ENCODE results near the gene DIAPH2. TPM values are rescaled to one million over a fixed set of nuclear protein-coding genes. Genes with fewer than 3 reads are reported as not detected.

The DIAPH2 gene
- total and polyA plus RNA-seq, 2 experiments from 2014 or later = 16.2 to 56.6 TPM

DNA sequence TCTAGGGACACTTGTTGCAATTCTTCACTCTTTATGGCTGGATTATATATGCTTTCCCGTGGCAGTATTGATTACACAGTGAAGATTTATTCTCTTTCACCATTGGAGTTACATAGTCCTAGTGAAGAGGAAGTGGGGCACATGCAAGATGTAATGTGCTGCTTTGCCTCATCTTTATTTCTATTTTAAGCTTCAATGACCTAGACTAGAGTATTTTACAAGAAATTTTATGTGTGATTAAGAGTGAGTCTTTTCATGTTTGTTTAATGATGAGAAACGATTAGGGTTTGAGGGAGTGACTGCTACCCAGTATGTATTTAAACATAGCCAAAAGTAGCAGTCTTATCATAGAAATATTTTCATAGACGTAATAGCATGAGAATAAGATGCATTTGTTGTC is 30.8 kb downstream of the DIAPH2 start (continued):
- TF ChIP-seq STAT1 (IDR thresholded peaks at IDR 0.05; ENCODE audit: unreplicated experiment) = no peak

DNA sequence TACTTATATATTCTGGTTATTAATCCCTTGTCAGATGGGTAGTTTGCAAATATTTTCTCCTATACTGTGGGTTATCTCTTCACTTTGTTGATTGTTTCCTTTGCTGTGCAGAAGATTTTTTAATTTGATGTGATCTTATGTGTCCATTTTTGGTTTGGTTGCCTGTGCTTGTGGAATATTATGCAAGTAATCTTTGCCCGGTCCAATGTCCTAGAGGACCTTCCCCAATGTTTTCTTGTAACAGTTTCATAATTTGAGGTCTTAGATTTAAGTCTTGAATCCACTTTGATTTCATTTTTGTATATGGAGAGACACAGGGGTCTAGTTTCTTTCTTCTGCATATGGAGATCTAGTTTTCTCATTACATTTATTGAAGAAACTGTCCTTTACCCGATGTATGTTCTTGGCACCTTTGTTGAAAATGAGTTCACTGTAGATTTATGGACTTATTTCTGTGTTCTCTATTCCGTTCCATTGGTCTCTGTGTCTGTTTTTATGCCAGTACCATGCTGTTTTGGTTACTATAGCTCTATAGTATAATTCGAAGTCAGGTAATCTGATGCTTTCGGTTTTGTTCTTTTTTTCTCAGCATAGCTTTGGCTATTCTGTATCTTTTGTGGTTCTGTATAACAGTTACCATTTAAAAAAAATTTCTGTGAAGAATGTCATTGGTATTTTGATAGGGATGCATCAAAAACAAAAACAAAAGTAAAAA is 34.7 kb downstream of the DIAPH2 start:
- Histone ChIP-seq H3K27me3 (ENCODE audit: insufficient read depth) (no peaks in the 10 kb centered on the region), H3K9me2 (ENCODE audit: insufficient read depth) (no peaks in the 10 kb centered on the region), H3F3A (replicated peaks; ENCODE audit: low read depth) (no peaks in the 10 kb centered on the region), H4K20me1 (replicated peaks; ENCODE audit: insufficient read depth) (no peaks in the 10 kb centered on the region), H3K27ac (ENCODE audit: low read depth) (no peak overlapping the region), H3K36me3 (ENCODE audit: insufficient read depth) (no peaks in the 10 kb centered on the region), H3K4me3 (no peak overlapping the region), H3K79me2 (replicated peaks; ENCODE audit: insufficient read depth) (0 out of 2 replicates have a peak, but pooled peaks cover 8% of the 10 kb centered on the region), H3K4me2 (no peak overlapping the region), H2AFZ (no peak overlapping the region), H3K4me1 (ENCODE audit: insufficient read depth) (peaks cover 5% of the 10 kb centered on the region; the same call in 1 of the 2 replicates)
- Mint-ChIP-seq H3K4me3 (no peak overlapping the region), H3K9me3 (peaks cover 14% of the 10 kb centered on the region; the same call in 2 of the 3 replicates), H3K27me3 (ENCODE audit: insufficient read depth, low read depth, poor library complexity) (no peaks in the 10 kb centered on the region), H3K27ac (no peak overlapping the region), H3K4me1 (peaks cover 4% of the 10 kb centered on the region; the same call in 2 of the 3 replicates), H3K36me3 (ENCODE audit: low read depth) (peaks cover 14% of the 10 kb centered on the region; the same call in 2 of the 3 replicates)
- TF ChIP-seq EZH2 (IDR thresholded peaks at IDR 0.05; ENCODE audit: low read depth, unreplicated experiment) = no peak
- TF ChIP-seq ZNF462 (CRISPR knock-in tag; IDR thresholded peaks at IDR 0.05) = no peak
- TF ChIP-seq EZH2phosphoT487 (IDR thresholded peaks at IDR 0.05; ENCODE audit: unreplicated experiment) = no peak
- no peak for TF ChIP-seq CREB1 (CRISPR knock-in tag; IDR thresholded peaks at IDR 0.05; ENCODE audit: low read depth)
- TF ChIP-seq CTCF (conservative IDR thresholded peaks at IDR 0.05; ENCODE audit: low read depth in 2 of 2) = no peak
- no peak for TF ChIP-seq ZNF114 (CRISPR knock-in tag; IDR thresholded peaks at IDR 0.05)
- TF ChIP-seq, protein P1, sequence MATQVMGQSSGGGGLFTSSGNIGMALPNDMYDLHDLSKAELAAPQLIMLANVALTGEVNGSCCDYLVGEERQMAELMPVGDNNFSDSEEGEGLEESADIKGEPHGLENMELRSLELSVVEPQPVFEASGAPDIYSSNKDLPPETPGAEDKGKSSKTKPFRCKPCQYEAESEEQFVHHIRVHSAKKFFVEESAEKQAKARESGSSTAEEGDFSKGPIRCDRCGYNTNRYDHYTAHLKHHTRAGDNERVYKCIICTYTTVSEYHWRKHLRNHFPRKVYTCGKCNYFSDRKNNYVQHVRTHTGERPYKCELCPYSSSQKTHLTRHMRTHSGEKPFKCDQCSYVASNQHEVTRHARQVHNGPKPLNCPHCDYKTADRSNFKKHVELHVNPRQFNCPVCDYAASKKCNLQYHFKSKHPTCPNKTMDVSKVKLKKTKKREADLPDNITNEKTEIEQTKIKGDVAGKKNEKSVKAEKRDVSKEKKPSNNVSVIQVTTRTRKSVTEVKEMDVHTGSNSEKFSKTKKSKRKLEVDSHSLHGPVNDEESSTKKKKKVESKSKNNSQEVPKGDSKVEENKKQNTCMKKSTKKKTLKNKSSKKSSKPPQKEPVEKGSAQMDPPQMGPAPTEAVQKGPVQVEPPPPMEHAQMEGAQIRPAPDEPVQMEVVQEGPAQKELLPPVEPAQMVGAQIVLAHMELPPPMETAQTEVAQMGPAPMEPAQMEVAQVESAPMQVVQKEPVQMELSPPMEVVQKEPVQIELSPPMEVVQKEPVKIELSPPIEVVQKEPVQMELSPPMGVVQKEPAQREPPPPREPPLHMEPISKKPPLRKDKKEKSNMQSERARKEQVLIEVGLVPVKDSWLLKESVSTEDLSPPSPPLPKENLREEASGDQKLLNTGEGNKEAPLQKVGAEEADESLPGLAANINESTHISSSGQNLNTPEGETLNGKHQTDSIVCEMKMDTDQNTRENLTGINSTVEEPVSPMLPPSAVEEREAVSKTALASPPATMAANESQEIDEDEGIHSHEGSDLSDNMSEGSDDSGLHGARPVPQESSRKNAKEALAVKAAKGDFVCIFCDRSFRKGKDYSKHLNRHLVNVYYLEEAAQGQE (IDR thresholded peaks at IDR 0.05; ENCODE audit: unreplicated experiment) = no peak
- no peak for TF ChIP-seq NANOG (IDR thresholded peaks at IDR 0.05; ENCODE audit: borderline replicate concordance)
- TF ChIP-seq JUNB (IDR thresholded peaks at IDR 0.05; ENCODE audit: unreplicated experiment) = no peak
- no peak for ATAC-seq
- DNase-seq (ENCODE audit: low spot score) = no peak

Measured in GM23338 (cell line).